IPS DF 6.9 (cell line): ENCODE measurements around the gene ICAM2.

ENCODE experiments used
- DNase-seq: peaks from one replicate; pipeline ENCODE4 v3.0.0-alpha.2; 2013; ENCODE audit warnings: low read depth, low spot score
- H3K27ac ChIP-seq: one replicate; pipeline ENCODE4 v1.5.1; 2013; ENCODE audit warnings: low read length, control low read depth
- H3K27me3 ChIP-seq: 2 replicates; pipeline ENCODE4 v1.6.1; 2013; ENCODE audit warnings: mild to moderate bottlenecking, low read length; ENCODE audit not compliant: control insufficient read depth, insufficient read depth
- H3K36me3 ChIP-seq: 2 replicates; pipeline ENCODE4 v1.6.1; 2013; ENCODE audit warnings: low read length; ENCODE audit not compliant: control insufficient read depth, insufficient read depth
- H3K4me1 ChIP-seq: 2 replicates; pipeline ENCODE4 v1.6.1; 2013; ENCODE audit warnings: low read length; ENCODE audit not compliant: control insufficient read depth, insufficient read depth
- H3K4me3 ChIP-seq: 2 replicates; pipeline ENCODE4 v1.5.1; 2013; ENCODE audit warnings: mild to moderate bottlenecking, low read length
- H3K9me3 ChIP-seq: 2 replicates; pipeline ENCODE4 v1.6.1; 2013; ENCODE audit warnings: low read length, inconsistent platforms; ENCODE audit not compliant: control insufficient read depth, insufficient read depth
- WGBS: extraction: QIAGEN DNeasy Blood & Tissue Kit; methylation state at CpG from one replicate; pipeline ENCODE4 v1.1.7; 2013; ENCODE audit warnings: mixed read lengths, missing lambda C conversion rate; ENCODE audit not compliant: insufficient read length, insufficient coverage; 5-methylcytosine and 5-hydroxymethylcytosine counted together

The ICAM2 gene

GRCh38 chr17:64003526-64004121 is 16.8 kb downstream of the ICAM2 start:
- no peaks in the 10 kb centered on the region for H3K27me3 ChIP-seq
- H3K27ac ChIP-seq = no peak overlapping the region
- H3K4me3 ChIP-seq = no peak overlapping the region
- H3K36me3 ChIP-seq = no peaks in the 10 kb centered on the region
- H3K9me3 ChIP-seq = no peaks in the 10 kb centered on the region
- no CpG with 5 or more reads among the region's 13 CpGs for WGBS
- no peaks in the 10 kb centered on the region; the same call in 1 of the 2 replicates for H3K4me1 ChIP-seq
- no peak for DNase-seq

DNA sequence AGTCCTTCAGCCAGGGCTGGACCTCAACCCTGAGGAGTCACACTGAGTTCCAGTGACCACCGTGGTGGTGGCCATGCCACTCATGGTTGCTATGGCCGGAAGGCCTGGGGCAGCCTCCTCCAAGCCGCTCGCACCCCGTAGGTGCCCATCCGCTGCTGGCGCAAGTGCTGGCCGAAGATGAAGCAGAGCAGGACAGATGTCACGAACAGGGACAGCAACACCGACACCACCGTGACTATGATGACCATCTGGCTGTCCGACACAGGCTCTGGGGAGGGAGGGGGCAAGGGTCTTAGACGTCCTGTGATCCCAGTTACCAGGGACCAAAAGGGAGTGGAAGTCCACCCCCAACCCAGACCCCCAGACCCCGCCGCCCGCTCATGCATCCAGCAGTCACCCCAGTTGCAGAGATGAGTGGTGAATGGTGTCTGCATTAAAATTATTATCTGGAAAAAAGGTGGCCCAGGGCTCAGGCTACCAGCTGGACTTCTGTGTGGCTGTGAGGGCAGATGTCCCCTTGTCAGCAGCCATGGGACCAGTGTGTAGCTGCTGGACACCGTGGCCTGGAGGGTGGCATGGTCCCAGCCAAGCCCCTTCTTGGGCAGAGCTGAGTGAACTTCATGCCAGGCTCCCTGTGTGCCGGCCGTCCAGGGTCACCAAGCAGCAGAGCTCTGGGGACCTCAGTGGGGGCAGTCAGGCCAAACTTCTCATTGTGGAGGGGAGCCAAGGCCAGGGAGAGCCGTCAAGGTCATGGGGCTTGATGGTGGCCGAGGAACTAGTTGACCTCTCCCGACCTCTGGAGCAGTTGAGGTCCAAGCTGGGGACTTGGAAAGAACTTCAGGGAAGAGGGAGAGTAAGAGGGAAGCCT is 17.5 kb downstream of the ICAM2 start:
- no peaks in the 10 kb centered on the region for H3K27me3 ChIP-seq
- no peaks in the 10 kb centered on the region for H3K36me3 ChIP-seq
- no CpG with 5 or more reads among the region's 22 CpGs for WGBS

DNA sequence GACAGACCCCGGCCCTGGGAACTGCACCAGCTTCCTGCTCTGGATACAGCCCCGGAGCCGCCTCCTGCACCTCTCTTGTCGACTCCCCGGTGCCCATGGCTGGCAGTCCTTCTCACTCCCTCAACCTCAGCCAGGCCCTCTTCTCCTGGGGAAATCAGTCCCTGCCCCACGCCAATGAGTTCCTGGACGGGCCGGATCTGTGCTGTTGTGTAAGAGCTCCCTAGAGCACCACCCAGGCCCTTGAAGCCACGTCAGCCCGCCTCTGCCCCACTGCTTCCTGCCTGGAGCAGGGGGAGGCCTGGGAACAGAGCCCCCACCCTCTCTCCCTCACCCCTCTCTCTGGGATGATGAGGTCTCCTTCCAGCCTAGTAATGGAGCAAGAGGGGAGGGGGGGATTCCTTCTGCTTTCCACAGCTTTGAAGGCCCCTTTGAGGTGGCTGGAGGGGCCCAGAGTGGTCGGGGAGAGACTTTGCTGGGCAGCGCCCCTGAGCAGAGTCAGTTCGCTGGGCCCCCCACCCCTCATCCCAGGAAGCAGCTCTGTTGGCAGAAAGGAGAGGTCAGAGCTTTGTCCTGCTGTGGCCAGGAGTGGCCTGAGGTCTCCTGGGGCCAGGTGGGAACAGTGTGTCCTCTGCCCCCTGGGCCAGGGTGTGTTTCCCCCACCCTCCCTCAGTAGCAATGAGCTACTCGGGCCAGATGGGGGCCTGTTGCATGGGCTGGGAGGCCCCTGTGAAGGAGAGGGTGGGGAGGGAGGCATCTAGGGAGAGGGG is 18.5 kb downstream of the ICAM2 start:
- H3K4me3 ChIP-seq = no peak overlapping the region
- no CpG with 5 or more reads among the region's 14 CpGs for WGBS
- H3K36me3 ChIP-seq = no peaks in the 10 kb centered on the region
- no peak for DNase-seq
- no peaks in the 10 kb centered on the region for H3K27me3 ChIP-seq
- peaks cover 2% of the 10 kb centered on the region for H3K4me1 ChIP-seq
- H3K9me3 ChIP-seq = no peaks in the 10 kb centered on the region
- H3K27ac ChIP-seq = no peak overlapping the region

More for the DNA sequence above, 17.5 kb downstream of the ICAM2 start:
- Histone ChIP-seq H3K4me3 (no peak overlapping the region), H3K27ac (no peak overlapping the region), H3K4me1 (no peaks in the 10 kb centered on the region; the same call in 1 of the 2 replicates), H3K9me3 (no peaks in the 10 kb centered on the region)
- no peak for DNase-seq

GRCh38 chr17:64001091-64001579 is 19.3 kb downstream of the ICAM2 start:
- no peak overlapping the region for H3K4me3 ChIP-seq
- H3K36me3 ChIP-seq = no peaks in the 10 kb centered on the region
- peaks cover 2% of the 10 kb centered on the region for H3K4me1 ChIP-seq
- no CpG with 5 or more reads among the region's 7 CpGs for WGBS
- H3K27ac ChIP-seq = no peak overlapping the region
- no peaks in the 10 kb centered on the region for H3K9me3 ChIP-seq
- no peak for DNase-seq
- no peaks in the 10 kb centered on the region for H3K27me3 ChIP-seq

GRCh38 chr17:63999680-64000531 is 20.5 kb downstream of the ICAM2 start:
- Histone ChIP-seq H3K27me3 (no peaks in the 10 kb centered on the region), H3K4me3 (no peak overlapping the region), H3K36me3 (no peaks in the 10 kb centered on the region), H3K9me3 (no peaks in the 10 kb centered on the region), H3K4me1 (peaks cover 2% of the 10 kb centered on the region), H3K27ac (no peak overlapping the region)
- DNase-seq = no peak
- no CpG with 5 or more reads among the region's 25 CpGs for WGBS

DNA sequence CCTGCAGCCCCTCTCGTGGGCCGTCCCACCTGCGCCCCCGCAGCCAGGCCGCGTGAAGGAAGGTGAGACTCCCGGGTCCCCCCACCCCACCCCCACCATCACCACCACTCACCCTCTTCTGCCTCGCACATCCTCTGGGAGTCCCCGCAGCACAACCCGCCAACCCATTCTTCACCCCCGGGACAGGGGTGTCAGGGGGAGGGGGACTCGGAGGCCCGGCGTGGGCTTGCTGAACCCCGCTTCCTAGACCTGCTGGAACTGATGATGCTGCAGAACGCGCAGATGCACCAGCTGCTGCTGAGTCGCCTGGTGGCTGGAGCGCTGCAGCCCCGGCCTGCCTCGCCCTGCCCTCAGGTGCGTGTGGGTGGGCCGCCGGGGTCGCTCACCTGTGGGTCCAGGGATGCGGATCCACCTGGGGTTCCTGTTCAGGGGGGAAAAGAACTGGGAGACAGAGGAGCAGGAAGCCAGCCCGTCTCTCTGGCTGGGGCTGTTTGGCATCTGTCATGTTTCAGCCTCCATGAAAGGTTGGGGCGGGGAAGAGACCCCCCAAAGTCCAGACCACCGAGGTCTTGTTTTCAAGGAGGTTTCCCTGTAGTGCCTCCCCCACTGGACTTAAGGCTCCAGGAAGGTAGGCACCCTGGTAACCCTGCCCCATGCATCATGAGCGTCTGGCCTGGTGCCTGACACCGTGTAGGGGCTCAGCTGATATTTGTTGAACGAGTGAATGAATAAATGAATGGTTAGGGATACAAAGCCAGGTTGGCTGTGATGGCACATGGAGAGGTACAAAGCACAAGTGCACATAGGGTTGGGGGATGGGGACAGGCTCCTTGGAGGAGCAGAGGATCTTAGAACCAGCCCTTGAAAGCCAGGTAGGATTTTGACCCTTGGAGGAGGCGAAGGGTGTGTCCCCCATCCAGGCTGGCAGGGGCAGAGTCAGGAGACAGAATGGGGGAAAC is 21.4 kb downstream of the ICAM2 start:
- Histone ChIP-seq H3K27ac (no peak overlapping the region), H3K9me3 (no peaks in the 10 kb centered on the region), H3K27me3 (no peaks in the 10 kb centered on the region), H3K4me1 (peaks cover 2% of the 10 kb centered on the region), H3K4me3 (peak overlapping the region; percentile 89; the same call in 1 of the 2 replicates), H3K36me3 (no peaks in the 10 kb centered on the region)
- DNase-seq = no peak
- WGBS = no CpG with 5 or more reads among the region's 33 CpGs

DNA sequence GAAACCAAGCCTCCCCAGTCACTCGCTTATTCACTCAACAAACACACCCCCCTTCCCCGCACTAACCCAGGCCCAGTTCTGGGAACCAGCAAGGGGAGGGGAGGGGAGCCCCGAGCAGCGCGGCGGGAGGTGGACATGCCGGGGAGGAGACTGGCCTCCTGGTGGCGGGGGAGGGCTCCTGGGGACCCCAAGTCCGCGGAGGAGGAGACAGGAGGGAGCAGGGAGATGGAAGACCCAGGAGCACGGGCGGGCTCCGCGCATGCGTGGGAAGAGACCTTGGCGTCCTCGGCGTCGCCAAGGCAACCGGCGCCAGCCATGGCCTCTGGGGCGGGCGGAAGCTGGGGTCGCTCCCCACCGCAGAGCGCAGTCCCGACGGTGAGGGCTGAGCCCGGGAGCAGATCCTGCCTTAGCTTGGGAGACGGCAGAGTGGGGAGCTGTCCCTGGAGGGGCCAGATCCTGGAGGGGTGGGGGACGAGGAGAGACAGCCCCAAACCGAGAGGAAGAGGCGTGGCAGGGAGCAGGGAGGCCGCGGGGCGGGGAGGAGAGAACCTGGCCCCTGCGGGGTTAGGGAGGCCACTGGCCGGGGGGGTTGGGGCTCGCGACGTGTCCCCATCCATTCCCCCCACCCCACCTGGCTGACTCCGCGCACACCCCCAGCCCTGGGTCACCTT is 22.2 kb downstream of the ICAM2 start, which contains the start of gene PRR29:
Gene PRR29, plus strand, starts transcription at position 302 of the 671 bp plus-strand sequence. Its CDS starts 14 bp downstream, at position 316.
- Histone ChIP-seq H3K4me3 (peak within 1 kb of the TSS; percentile 89), H3K36me3 (no peaks in the 10 kb centered on the region), H3K27ac (no peak within 1 kb of the TSS), H3K9me3 (no peaks in the 10 kb centered on the region), H3K27me3 (no peaks in the 10 kb centered on the region), H3K4me1 (peaks cover 2% of the 10 kb centered on the region)
- no CpG with 5 or more reads among the region's 43 CpGs for WGBS
- DNase-seq = peak; percentile 57

DNA sequence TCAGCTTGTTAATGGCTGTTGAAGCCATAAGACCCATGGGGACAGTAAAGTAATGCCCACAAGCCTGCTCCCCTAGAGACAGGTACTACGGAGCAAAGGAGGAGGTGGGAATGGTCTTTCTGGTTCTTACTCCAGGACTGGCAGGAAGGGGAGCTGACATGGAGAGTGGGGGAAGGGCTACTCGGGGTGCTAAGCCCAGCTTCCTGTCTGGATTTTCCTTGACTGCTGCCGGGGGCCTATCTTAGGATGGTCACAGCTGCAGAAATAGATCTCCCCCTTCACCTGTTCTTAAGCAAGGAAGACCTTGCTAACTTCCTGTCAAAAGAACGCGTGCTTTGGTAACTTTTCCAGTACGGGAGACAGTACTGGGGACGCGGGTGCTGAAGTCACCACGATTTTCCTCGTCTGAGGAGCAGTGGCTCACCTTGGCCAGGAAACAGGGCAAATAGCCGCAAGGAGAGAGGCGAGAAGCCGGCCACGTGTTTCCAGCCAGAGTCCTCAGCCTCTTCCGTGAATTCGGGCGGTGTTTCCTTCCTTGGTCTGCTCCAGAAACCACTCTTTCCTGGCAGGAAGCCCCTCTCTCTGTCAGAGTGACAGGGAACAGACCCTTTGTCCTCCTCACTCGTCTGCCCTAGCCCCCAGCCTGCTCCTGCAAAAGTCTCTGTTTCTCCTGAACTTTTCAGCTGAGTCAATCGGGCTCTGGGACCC is 22.9 kb downstream of the ICAM2 start:
- DNase-seq = no peak
- WGBS = no CpG with 5 or more reads among the region's 19 CpGs
- no peaks in the 10 kb centered on the region for H3K9me3 ChIP-seq
- peaks cover 2% of the 10 kb centered on the region for H3K4me1 ChIP-seq
- H3K27ac ChIP-seq = no peak overlapping the region
- no peaks in the 10 kb centered on the region for H3K27me3 ChIP-seq
- peak overlapping the region; percentile 89; the same call in 1 of the 2 replicates for H3K4me3 ChIP-seq
- no peaks in the 10 kb centered on the region for H3K36me3 ChIP-seq
